Measurements from ENCODE around the gene CHST11. TPM values are rescaled to one million over a fixed set of nuclear protein-coding genes. Genes with fewer than 3 reads are reported as not detected.

The CHST11 gene
- total and polyA plus RNA-seq, 10 of the 15 experiments (the other 5 are each of a cell fraction or from before 2014, with no cell fraction given): 1.9 to 38.1 (median 17.2) TPM

- Histone ChIP-seq H3K9me3 (replicated peaks; ENCODE audit: control insufficient read depth, insufficient read depth, low read length) (no peaks in the 10 kb centered on the region; the same call in 2 of the 3 replicates), H3K9ac (ENCODE audit: control insufficient read depth, insufficient read depth, low read length) (no peak overlapping the region), H3K4me2 (ENCODE audit: control insufficient read depth, insufficient read depth) (no peak overlapping the region), H2AFZ (ENCODE audit: control insufficient read depth, low read depth, low read length) (no peak overlapping the region), H3K27me3 (replicated peaks in 1 of 2; ENCODE audit: control insufficient read depth in 2 of 2, insufficient read depth in 2 of 2, low read length in 1 of 2) (no peaks in the 10 kb centered on the region), H4K20me1 (ENCODE audit: control insufficient read depth, insufficient read depth) (no peaks in the 10 kb centered on the region), H3K79me2 (ENCODE audit: control insufficient read depth, insufficient read depth, low read length) (no peaks in the 10 kb centered on the region), H3K4me1 (ENCODE audit: control insufficient read depth, insufficient read depth, low read length) (peaks cover 13% of the 10 kb centered on the region), H3K36me3 (ENCODE audit: control insufficient read depth in 2 of 2, insufficient read depth in 2 of 2, low read length in 1 of 2) (no peaks in the 10 kb centered on the region), H3K4me3 (no peak overlapping the region), H3K27ac (ENCODE audit: control insufficient read depth, insufficient read depth) (no peak overlapping the region)
- ChIA-PET SMC1A (ENCODE audit: uncharacterized antibody, unreplicated experiment) (interaction anchor here (1.1 to 1.6 kb wide), 3 partner anchors 9 to 20 kb away, joined by 3 to 5 read pairs (median 5); no protein-coding TSS in a partner anchor), POLR2A (no interaction called here), CTCF (interaction anchor here (3.0 kb wide), 1 partner anchor 23 kb away, joined by 9 read pairs; no protein-coding TSS in a partner anchor), RAD21 (ENCODE audit: unreplicated experiment) (interaction anchor here (1.5 kb wide), 1 partner anchor 285 kb away, joined by 5 read pairs; no protein-coding TSS in a partner anchor)
- in situ Hi-C loops (cut with MboI): no loop called here
- DNase-seq (ENCODE audit: low read depth, low spot score) (no peak), ATAC-seq (no peak), FAIRE-seq (no peak)
- TF ChIP-seq NR2C1 (IDR thresholded peaks at IDR 0.05) (no peak), MTA3 (IDR thresholded peaks at IDR 0.05; ENCODE audit: borderline replicate concordance, low read length) (no peak), TBL1XR1 (IDR thresholded peaks at IDR 0.05; ENCODE audit: low read depth, low read length) (no peak), POLR2A (IDR thresholded peaks at IDR 0.05; ENCODE audit: low read depth, low read length) (no peak), ETV6 (conservative IDR thresholded peaks at IDR 0.05 in 1 of 2, IDR thresholded peaks at IDR 0.05 in 1 of 2; ENCODE audit: borderline replicate concordance in 1 of 2, low read depth in 1 of 2) (no peak), SUZ12 (IDR thresholded peaks at IDR 0.05; ENCODE audit: unreplicated experiment) (no peak), YBX1 (IDR thresholded peaks at IDR 0.05) (no peak), CBX3 (IDR thresholded peaks at IDR 0.05; ENCODE audit: borderline replicate concordance, low read depth) (no peak), ATF2 (IDR thresholded peaks at IDR 0.05; ENCODE audit: low read length) (no peak), NFIC (IDR thresholded peaks at IDR 0.05; ENCODE audit: low read depth, low read length) (no peak), ZBTB40 (IDR thresholded peaks at IDR 0.05; ENCODE audit: borderline replicate concordance) (no peak), HSF1 (IDR thresholded peaks at IDR 0.05; ENCODE audit: low read depth, low read length) (no peak), E2F8 (IDR thresholded peaks at IDR 0.05; ENCODE audit: low read depth, partially characterized antibody) (no peak), DPF2 (IDR thresholded peaks at IDR 0.05) (no peak)
- intact Hi-C loops (cut with micrococcal nuclease; ENCODE audit: unreplicated experiment): no loop called here
- no TSS peak for BruUV-seq (replicated peaks)
These were observed 311.3 kb downstream of the CHST11 start for GRCh38 chr12:104768033-104768432.
